Fibroblast of the aortic adventitia (primary cell): Measurements from ENCODE around the gene ARFGEF3. TPM values are rescaled to one million over a fixed set of nuclear protein-coding genes. Genes with fewer than 3 reads are reported as not detected.

Source experiments
- DNase-seq: peaks from one replicate; pipeline ENCODE4 v3.0.0-alpha.2; 2010; ENCODE audit warnings: low read depth
- H3K4me3 ChIP-seq: 2 replicates; pipeline ENCODE4 v1.5.1; 2011; ENCODE audit warnings: low read depth, mild to moderate bottlenecking, control low read depth, low read length, moderate library complexity
- total RNA-seq: library from RNA; depleted of rRNA; stranded (reverse); fragments of >200 nt; gene quantifications from 2 replicates; pipeline ENCODE4 v1.2.3, GENCODE V29; 2012; ENCODE audit warnings: low replicate concordance
- TF ChIP-seq, protein P1 (sequence below): IDR thresholded peaks from 2 replicates; pipeline ENCODE4 v1.5.1; 2011; ENCODE audit warnings: mild to moderate bottlenecking, low read length, control low read depth, inconsistent platforms; ENCODE audit not compliant: insufficient read depth

ARFGEF3 gene
- total RNA-seq, 1 donor: 0.09 TPM

DNA sequence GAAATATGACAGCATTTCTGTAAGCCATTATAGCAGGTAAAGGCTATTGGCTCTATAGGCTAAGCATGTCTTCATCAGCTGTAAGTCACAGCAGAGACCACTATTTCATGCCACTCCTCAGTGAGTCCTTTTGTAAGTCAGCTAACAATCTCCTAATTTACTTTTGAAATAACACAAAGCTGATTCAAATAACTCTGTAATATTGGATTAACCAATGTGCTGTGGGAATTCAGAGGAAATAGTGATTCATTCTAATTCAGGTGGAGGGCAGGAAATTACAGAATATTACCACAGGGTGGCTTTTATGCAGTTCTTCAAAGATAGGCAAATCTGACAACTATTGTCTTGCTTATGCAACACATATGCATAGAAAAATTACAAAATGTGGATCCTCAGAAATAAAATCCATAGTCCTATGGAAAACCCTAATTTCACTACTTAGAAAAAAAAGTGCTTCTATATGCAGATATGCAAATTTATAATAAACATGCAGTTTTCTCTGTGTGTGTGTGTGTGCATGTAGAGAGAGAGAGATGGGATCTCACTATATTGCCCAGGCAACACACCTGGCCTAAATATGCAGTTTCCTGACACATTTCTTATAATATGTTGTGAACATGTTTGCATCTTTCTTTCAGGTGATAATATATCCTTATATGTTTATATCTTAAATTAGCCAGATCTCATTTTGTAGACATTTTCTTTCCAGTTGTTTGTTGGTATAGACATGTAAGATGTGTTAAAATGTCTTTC, 211.1 kb downstream of the ARFGEF3 start:
- peak; percentile 42 for DNase-seq

DNA sequence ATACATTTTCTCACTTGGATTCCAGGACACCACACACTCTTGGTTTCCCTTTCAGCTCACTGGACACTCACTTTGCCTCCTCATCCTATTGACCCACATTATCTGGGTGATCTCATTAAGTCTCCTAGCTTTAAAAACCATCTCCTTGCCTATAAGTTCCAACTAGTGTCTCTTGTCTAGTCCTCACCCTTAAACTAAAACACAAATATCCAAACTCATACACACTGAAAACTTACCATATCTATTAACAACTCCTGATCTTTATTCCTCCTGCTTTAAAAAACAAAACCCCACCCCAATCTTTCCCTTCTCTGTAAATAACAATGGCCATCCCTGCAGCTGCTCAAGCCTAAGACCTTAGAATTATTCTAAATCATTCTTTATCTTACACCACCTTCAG, 212.5 kb downstream of the ARFGEF3 start:
- no peak for DNase-seq
- TF ChIP-seq, protein P1, sequence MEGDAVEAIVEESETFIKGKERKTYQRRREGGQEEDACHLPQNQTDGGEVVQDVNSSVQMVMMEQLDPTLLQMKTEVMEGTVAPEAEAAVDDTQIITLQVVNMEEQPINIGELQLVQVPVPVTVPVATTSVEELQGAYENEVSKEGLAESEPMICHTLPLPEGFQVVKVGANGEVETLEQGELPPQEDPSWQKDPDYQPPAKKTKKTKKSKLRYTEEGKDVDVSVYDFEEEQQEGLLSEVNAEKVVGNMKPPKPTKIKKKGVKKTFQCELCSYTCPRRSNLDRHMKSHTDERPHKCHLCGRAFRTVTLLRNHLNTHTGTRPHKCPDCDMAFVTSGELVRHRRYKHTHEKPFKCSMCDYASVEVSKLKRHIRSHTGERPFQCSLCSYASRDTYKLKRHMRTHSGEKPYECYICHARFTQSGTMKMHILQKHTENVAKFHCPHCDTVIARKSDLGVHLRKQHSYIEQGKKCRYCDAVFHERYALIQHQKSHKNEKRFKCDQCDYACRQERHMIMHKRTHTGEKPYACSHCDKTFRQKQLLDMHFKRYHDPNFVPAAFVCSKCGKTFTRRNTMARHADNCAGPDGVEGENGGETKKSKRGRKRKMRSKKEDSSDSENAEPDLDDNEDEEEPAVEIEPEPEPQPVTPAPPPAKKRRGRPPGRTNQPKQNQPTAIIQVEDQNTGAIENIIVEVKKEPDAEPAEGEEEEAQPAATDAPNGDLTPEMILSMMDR: no peak
- H3K4me3 ChIP-seq: no peak overlapping the region

More for the DNA sequence above, 211.1 kb downstream of the ARFGEF3 start:
- no peak overlapping the region for H3K4me3 ChIP-seq
- TF ChIP-seq, protein P1: peak; percentile 10

DNA sequence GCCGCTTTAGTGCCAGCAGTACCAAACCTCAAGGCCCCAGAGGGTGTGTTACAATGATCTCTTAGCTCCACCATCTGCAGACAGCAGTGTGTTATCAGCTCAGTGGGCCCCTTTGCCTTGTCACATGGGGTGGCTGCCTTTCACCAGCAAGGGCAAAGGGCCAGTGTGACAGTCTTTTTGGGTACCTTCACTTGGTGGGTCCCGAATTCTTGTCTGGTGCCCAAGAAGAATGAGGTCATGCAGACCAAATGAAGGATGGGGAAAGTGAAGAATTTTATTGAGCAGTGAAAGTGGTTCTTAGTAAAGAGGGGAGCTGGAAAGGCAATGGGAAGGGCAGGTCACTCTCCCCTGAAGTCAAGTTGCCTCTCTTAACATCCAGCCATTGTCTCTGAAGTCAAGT, 213.1 kb downstream of the ARFGEF3 start:
- TF ChIP-seq, protein P1: no peak
- H3K4me3 ChIP-seq: no peak overlapping the region
- no peak for DNase-seq

DNA sequence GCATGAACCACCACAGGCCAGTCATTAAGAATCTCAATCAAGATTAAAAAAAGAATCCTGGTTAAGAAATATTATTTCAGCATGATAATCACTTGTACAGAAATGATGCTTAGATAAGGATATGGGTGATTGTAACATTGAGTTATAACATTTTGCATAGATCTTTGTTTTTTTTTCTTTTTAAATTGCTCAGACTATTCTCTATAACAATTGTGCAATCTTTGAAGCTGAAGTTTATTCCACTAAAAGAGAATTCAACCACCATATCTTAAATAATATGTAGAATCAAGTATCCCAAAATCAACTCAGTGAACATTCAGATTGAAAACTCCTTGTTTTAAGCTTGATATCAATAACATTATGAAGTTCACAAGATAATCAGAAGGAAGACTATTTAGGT, 215.3 kb downstream of the ARFGEF3 start:
- no peak for DNase-seq
- TF ChIP-seq, protein P1: no peak
- H3K4me3 ChIP-seq: no peak overlapping the region

DNA sequence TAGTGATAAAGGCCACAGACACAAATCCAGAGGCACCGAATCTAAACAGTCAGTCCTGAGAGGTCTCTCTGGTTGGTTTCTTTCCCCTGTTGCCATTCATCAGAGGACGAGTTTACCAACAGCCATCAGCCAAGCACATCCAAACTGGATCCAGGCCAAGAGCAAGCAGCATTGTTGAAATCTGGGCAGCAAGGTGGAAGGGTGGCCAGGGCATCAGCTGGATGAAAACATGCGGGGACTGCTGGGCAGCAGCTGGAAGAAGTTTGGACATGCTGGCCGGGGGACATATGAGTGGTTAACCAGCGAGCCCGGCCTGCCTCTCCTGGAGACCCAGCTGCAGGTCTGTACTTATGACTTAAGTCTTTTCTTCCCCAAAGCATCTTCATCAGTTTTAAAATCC, 216.1 kb downstream of the ARFGEF3 start, which contains the start of gene SMIM28:
SMIM28 (plus strand) TSS at position 62 of the 400 bp plus-strand sequence; CDS start at position 230, 168 bp downstream.
- TF ChIP-seq, protein P1: no peak
- DNase-seq: no peak
- H3K4me3 ChIP-seq: no peak within 1 kb of the TSS

DNA sequence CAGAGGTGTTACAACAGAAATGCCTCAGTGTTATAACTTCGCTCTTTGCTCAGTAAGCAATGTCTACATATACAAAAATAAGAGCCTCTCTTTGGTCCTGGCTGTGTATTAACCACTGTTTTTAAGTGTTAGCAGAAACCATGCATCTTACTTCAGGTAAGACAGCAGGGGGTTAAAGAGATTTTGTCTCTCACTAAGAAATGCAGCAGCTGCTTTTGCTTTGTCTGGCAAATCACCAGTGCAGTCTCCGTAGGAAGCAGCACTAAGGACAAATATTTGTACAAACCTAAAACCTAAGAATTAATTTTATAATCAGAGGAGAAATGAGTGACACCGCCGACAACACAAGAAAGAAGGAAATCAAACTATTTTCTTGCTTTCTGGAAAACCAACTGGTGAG, 216.7 kb downstream of the ARFGEF3 start:
- H3K4me3 ChIP-seq: no peak overlapping the region
- TF ChIP-seq, protein P1: no peak
- DNase-seq: no peak
